MM.1S (cell line): ENCODE measurements around the gene ATP6V1B1.

Experiments
- DNase-seq: peaks from one replicate; pipeline ENCODE4 v3.0.0-alpha.2; 2015
- H2AFZ ChIP-seq: fragments of 300-600 bp; sonication (generic); 2 replicates; pipeline ENCODE4 v1.6.0; 2016; ENCODE audit warnings: antibody characterized with exemption, low read length
- H3F3A ChIP-seq: fragments of 300-600 bp; sonication (generic); 2 replicates; pipeline ENCODE4 v1.6.1; 2016; ENCODE audit warnings: mild to moderate bottlenecking, antibody characterized with exemption, low read length, moderate library complexity, mixed read lengths; ENCODE audit not compliant: insufficient read depth
- H3K27ac ChIP-seq: fragments of 300-600 bp; sonication (generic); 2 replicates; pipeline ENCODE4 v1.5.1; 2016; ENCODE audit warnings: mild to moderate bottlenecking, low read length
- H3K27me3 ChIP-seq: fragments of 300-600 bp; sonication (generic); replicated peaks from 2 replicates; pipeline ENCODE4 v1.6.0; 2016; ENCODE audit warnings: low read length; ENCODE audit not compliant: insufficient read depth
- H3K36me3 ChIP-seq: fragments of 300-600 bp; sonication (generic); replicated peaks from 2 replicates; pipeline ENCODE4 v1.6.1; 2016; ENCODE audit warnings: mild to moderate bottlenecking, low read length, mixed read lengths; ENCODE audit not compliant: insufficient read depth
- H3K4me1 ChIP-seq: fragments of 300-600 bp; sonication (generic); 2 replicates; pipeline ENCODE4 v1.6.1; 2016; ENCODE audit warnings: low read length, mixed read lengths
- H3K4me2 ChIP-seq: fragments of 300-600 bp; sonication (generic); 2 replicates; pipeline ENCODE4 v1.6.0; 2016; ENCODE audit warnings: low read depth, low read length
- H3K4me3 ChIP-seq: fragments of 300-600 bp; sonication (generic); 2 replicates; pipeline ENCODE4 v1.5.1; 2016; ENCODE audit warnings: low read length, mixed read lengths
- H3K79me2 ChIP-seq: fragments of 300-600 bp; sonication (generic); 2 replicates; pipeline ENCODE4 v1.6.1; 2016; ENCODE audit warnings: mixed run types, low read length, mixed read lengths
- H3K9ac ChIP-seq: fragments of 300-600 bp; sonication (generic); 2 replicates; pipeline ENCODE4 v1.6.1; 2016; ENCODE audit warnings: low read length, mixed read lengths
- H3K9me2 ChIP-seq: fragments of 300-600 bp; sonication (generic); replicated peaks from 2 replicates; pipeline ENCODE4 v1.6.1; 2016; ENCODE audit warnings: mild to moderate bottlenecking, low read length, mixed read lengths; ENCODE audit not compliant: insufficient read depth
- H3K9me3 ChIP-seq: fragments of 300-600 bp; sonication (generic); replicated peaks from 2 replicates; pipeline ENCODE4 v1.6.1; 2016; ENCODE audit warnings: mild to moderate bottlenecking, low read length, mixed read lengths; ENCODE audit not compliant: insufficient read depth
- H4K20me1 ChIP-seq: fragments of 300-600 bp; sonication (generic); 2 replicates; pipeline ENCODE4 v1.6.1; 2016; ENCODE audit warnings: mild to moderate bottlenecking, low read length, moderate library complexity, mixed read lengths; ENCODE audit not compliant: insufficient read depth
- EZH2 ChIP-seq: fragments of 300-600 bp; sonication (generic); optimal IDR thresholded peaks from 2 replicates; pipeline ENCODE3; 2017; ENCODE audit warnings: low read depth, mild to moderate bottlenecking, antibody characterized with exemption, low read length, mixed read lengths
- EZH2phosphoT487 ChIP-seq: fragments of 300-600 bp; sonication (generic); IDR thresholded peaks from 2 replicates; pipeline ENCODE4 v1.6.1; 2018; ENCODE audit warnings: antibody characterized with exemption, low read length
- TF ChIP-seq, protein P1 (sequence below): fragments of 300-600 bp; sonication (generic); IDR thresholded peaks from 2 replicates; pipeline ENCODE4 v1.5.1; 2016; ENCODE audit warnings: antibody characterized with exemption, low read length, mixed read lengths

The ATP6V1B1 gene

DNA sequence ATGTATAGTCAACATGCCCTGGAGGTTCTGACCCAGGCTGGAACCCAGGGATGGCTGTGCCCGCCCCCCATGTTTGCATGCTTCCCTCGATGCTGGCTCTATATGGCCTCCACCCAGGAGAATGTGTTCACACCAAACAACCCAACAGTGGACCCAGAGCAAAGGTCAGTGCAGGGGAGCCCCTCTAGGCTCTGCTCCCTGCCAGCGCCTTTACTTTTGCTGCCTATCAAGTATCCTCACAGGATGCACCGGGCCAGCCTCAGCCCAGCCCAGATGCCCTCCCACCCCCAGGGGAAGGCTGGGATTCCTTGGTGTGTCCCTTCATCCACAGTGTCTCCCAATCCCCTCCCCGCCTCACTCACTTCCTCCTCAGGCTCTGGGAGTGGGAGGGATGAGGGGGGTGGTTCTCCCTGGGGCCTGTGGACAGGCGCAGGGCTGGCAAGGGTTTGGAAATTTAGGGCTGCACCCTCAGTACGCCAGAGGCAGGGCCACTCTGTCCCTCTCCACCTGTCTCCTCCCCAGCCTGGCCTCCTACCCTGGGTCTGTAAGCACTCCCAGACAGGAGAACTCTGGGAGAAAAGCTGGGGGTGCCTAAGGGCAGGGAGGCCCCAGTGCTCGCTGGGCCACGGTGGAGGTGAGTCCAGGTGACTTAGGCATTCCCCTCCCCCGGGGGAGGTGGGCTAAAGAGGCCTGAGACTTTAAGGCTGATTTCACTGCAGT lies 2.3 kb downstream of the ATP6V1B1 start:
- no peak overlapping the region for H3K27ac ChIP-seq

DNA sequence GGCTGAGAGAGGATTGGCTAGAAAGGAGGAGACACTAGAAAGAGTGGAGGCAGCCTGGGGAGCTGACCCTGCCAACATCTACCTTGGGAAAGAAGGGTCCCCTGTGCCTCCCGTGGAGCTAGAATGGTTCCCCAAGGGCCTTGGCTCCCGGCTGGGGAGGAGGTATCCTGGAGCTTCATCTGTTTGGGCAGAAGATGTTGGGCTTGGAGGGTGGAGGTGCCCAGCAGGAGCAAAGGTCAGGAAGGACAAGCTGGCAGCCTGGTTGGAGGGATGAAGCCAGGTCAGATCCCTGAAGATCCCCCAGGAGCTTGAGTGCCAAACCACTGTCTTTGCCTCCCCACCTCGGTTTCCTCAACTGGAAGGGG lies 2.9 kb downstream of the ATP6V1B1 start:
- no peaks in the 10 kb centered on the region for H3K9me2 ChIP-seq
- no peak for DNase-seq
- no peaks in the 10 kb centered on the region for H4K20me1 ChIP-seq
- no peaks in the 10 kb centered on the region for H3K4me1 ChIP-seq
- H2AFZ ChIP-seq: no peak overlapping the region
- no peaks in the 10 kb centered on the region for H3K9me3 ChIP-seq
- H3K9ac ChIP-seq: no peak overlapping the region
- H3K79me2 ChIP-seq: no peaks in the 10 kb centered on the region
- H3K36me3 ChIP-seq: no peaks in the 10 kb centered on the region
- H3K4me2 ChIP-seq: no peak overlapping the region
- H3K27ac ChIP-seq: no peak overlapping the region
- H3K27me3 ChIP-seq: no peaks in the 10 kb centered on the region
- no peaks in the 10 kb centered on the region for H3F3A ChIP-seq
- no peak overlapping the region for H3K4me3 ChIP-seq
- TF ChIP-seq, protein P1, sequence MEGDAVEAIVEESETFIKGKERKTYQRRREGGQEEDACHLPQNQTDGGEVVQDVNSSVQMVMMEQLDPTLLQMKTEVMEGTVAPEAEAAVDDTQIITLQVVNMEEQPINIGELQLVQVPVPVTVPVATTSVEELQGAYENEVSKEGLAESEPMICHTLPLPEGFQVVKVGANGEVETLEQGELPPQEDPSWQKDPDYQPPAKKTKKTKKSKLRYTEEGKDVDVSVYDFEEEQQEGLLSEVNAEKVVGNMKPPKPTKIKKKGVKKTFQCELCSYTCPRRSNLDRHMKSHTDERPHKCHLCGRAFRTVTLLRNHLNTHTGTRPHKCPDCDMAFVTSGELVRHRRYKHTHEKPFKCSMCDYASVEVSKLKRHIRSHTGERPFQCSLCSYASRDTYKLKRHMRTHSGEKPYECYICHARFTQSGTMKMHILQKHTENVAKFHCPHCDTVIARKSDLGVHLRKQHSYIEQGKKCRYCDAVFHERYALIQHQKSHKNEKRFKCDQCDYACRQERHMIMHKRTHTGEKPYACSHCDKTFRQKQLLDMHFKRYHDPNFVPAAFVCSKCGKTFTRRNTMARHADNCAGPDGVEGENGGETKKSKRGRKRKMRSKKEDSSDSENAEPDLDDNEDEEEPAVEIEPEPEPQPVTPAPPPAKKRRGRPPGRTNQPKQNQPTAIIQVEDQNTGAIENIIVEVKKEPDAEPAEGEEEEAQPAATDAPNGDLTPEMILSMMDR: no peak
- TF ChIP-seq EZH2: no peak
- TF ChIP-seq EZH2phosphoT487: no peak

More for the DNA sequence above, 2.3 kb downstream of the ATP6V1B1 start:
- Histone ChIP-seq H3K36me3 (no peaks in the 10 kb centered on the region), H3K9me2 (no peaks in the 10 kb centered on the region), H3K9me3 (no peaks in the 10 kb centered on the region), H3K4me3 (no peak overlapping the region), H3K4me1 (no peaks in the 10 kb centered on the region), H3F3A (no peaks in the 10 kb centered on the region), H3K27me3 (no peaks in the 10 kb centered on the region), H3K4me2 (no peak overlapping the region), H3K79me2 (no peaks in the 10 kb centered on the region), H4K20me1 (no peaks in the 10 kb centered on the region), H3K9ac (no peak overlapping the region), H2AFZ (no peak overlapping the region)
- no peak for DNase-seq
- no peak for TF ChIP-seq EZH2
- TF ChIP-seq, protein P1: no peak
- no peak for TF ChIP-seq EZH2phosphoT487

DNA sequence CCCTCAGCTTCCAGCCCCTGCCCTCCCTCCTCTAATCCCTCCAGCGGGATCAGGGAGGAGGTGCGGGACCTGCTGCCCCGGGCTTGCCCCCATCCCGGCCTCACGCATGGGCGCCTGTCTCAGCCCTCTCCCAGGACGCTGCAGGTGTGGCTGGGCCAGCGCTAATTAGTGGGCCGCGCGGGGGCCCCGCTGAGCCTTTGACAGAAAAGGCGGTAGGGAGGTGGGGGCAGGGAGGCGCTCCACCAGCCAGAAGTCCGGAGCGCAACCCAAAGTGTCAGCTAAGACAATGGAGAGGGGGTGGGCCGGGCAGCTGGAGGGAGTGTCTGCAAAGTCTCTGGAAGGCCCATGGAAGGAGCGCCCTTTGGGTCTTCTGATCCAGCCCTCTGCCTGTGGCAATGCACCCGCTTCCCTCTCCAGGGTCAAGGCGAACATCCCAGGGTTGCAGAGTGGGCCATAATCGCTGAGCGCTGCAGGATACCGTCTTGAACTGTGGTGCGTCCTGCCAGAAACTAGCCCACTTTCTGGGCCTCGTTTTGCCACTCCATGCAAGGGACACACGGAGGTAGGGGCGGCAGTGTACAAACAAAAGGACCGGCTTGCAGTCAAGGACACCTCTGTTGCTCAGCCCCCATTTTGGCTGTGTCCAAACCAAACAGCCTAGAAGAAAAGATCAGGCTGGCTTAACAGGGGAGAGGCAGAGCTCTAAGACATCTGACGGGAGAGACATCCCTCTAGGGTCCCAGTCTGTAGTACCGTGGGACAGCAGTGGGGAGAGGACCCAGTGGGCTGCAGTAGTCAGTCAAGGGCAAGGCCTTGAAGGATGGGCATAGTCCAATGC lies 3.5 kb downstream of the ATP6V1B1 start:
- Histone ChIP-seq H3K4me3 (no peak overlapping the region), H3K9ac (no peak overlapping the region), H3K27ac (no peak overlapping the region), H3K4me1 (no peaks in the 10 kb centered on the region), H3K27me3 (no peaks in the 10 kb centered on the region), H2AFZ (no peak overlapping the region), H3F3A (no peaks in the 10 kb centered on the region), H3K9me2 (no peaks in the 10 kb centered on the region), H4K20me1 (no peaks in the 10 kb centered on the region), H3K79me2 (no peaks in the 10 kb centered on the region), H3K9me3 (no peaks in the 10 kb centered on the region), H3K36me3 (no peaks in the 10 kb centered on the region), H3K4me2 (no peak overlapping the region)
- no peak for DNase-seq
- TF ChIP-seq EZH2 (no peak), EZH2phosphoT487 (no peak)
- TF ChIP-seq, protein P1: no peak
